H9 (cell line): ENCODE results near the gene ARF1. TPM values are rescaled to one million over a fixed set of nuclear protein-coding genes. Genes with fewer than 3 reads are reported as not detected.

Source experiments
- DNase-seq: peaks from one replicate; pipeline ENCODE4 v3.0.0-alpha.2; 2017
- H2AFZ ChIP-seq: one replicate; pipeline ENCODE4 v1.6.1; 2013; ENCODE audit warnings: mild to moderate bottlenecking, low read length, control low read depth, moderate library complexity
- H2AK5ac ChIP-seq: 2 replicates; pipeline ENCODE4 v1.6.1; 2013; ENCODE audit warnings: low read length, control low read depth, mixed read lengths; ENCODE audit not compliant: insufficient read length
- H2BK120ac ChIP-seq: one replicate; pipeline ENCODE4 v1.6.1; 2013; ENCODE audit warnings: low read depth, mild to moderate bottlenecking, low read length, control low read depth, inconsistent platforms; ENCODE audit not compliant: poor library complexity, severe bottlenecking
- H2BK12ac ChIP-seq: 2 replicates; pipeline ENCODE4 v1.6.1; 2013; ENCODE audit warnings: low read length, control low read depth, mixed read lengths, low read depth; ENCODE audit not compliant: insufficient read length
- H2BK15ac ChIP-seq: 2 replicates; pipeline ENCODE4 v1.6.1; 2013; ENCODE audit warnings: low read depth, low read length, control low read depth
- H2BK20ac ChIP-seq: one replicate; pipeline ENCODE4 v1.6.1; 2013; ENCODE audit warnings: low read depth, mild to moderate bottlenecking, low read length, control low read depth, inconsistent platforms; ENCODE audit not compliant: poor library complexity, severe bottlenecking
- H2BK5ac ChIP-seq: 2 replicates; pipeline ENCODE4 v1.6.1; 2013; ENCODE audit warnings: low read length, control low read depth, mixed read lengths; ENCODE audit not compliant: insufficient read length
- H3K14ac ChIP-seq: 2 replicates; pipeline ENCODE4 v1.6.1; 2013; ENCODE audit warnings: low read length, control low read depth; ENCODE audit not compliant: insufficient read depth
- H3K18ac ChIP-seq: 2 replicates; pipeline ENCODE4 v1.6.1; 2013; ENCODE audit warnings: low read depth, mild to moderate bottlenecking, mixed read lengths, low read length, control low read depth; ENCODE audit not compliant: insufficient read length
- H3K23ac ChIP-seq: 2 replicates; pipeline ENCODE4 v1.6.1; 2013; ENCODE audit warnings: low read length, control low read depth, mixed read lengths, low read depth; ENCODE audit not compliant: insufficient read length
- H3K23me2 ChIP-seq: 2 replicates; pipeline ENCODE4 v1.6.1; 2013; ENCODE audit warnings: low read depth, mild to moderate bottlenecking, mixed read lengths, low read length, control low read depth; ENCODE audit not compliant: insufficient read length, poor library complexity, severe bottlenecking
- H3K27ac ChIP-seq: 2 replicates; pipeline ENCODE4 v1.5.1; 2013; ENCODE audit warnings: low read length, control low read depth, mixed read lengths, low read depth; ENCODE audit not compliant: insufficient read length
- H3K27me3 ChIP-seq: 2 replicates; pipeline ENCODE4 v1.6.1; 2013; ENCODE audit warnings: low read length, control low read depth, inconsistent platforms; ENCODE audit not compliant: insufficient read depth
- H3K4ac ChIP-seq: 2 replicates; pipeline ENCODE4 v1.6.1; 2013; ENCODE audit warnings: low read depth, mild to moderate bottlenecking, control low read depth, inconsistent platforms, low read length, moderate library complexity
- H3K4me1 ChIP-seq: 2 replicates; pipeline ENCODE4 v1.6.1; 2013; ENCODE audit warnings: low read length, control low read depth, inconsistent platforms; ENCODE audit not compliant: insufficient read depth
- H3K4me2 ChIP-seq: 2 replicates; pipeline ENCODE4 v1.6.1; 2013; ENCODE audit warnings: low read length, control low read depth, mixed read lengths; ENCODE audit not compliant: insufficient read length, insufficient read depth
- H3K56ac ChIP-seq: 2 replicates; pipeline ENCODE4 v1.6.1; 2013; ENCODE audit warnings: low read depth, mild to moderate bottlenecking, mixed read lengths, low read length, control low read depth; ENCODE audit not compliant: insufficient read length
- H3K79me1 ChIP-seq: 2 replicates; pipeline ENCODE4 v1.6.1; 2013; ENCODE audit warnings: low read depth, mild to moderate bottlenecking, moderate library complexity, low read length, control low read depth, inconsistent platforms; ENCODE audit not compliant: insufficient read depth, poor library complexity, severe bottlenecking
- H3K79me2 ChIP-seq: 2 replicates; pipeline ENCODE4 v1.6.1; 2013; ENCODE audit warnings: low read length, control low read depth, inconsistent platforms; ENCODE audit not compliant: insufficient read depth
- H3K9ac ChIP-seq: 2 replicates; pipeline ENCODE4 v1.6.1; 2013; ENCODE audit warnings: low read length, control low read depth, mixed read lengths; ENCODE audit not compliant: insufficient read length; ENCODE audit errors: extremely low read depth
- H3K9me3 ChIP-seq: one replicate; pipeline ENCODE4 v1.6.1; 2013; ENCODE audit warnings: low read depth, low read length, inconsistent platforms; ENCODE audit not compliant: control insufficient read depth
- H3T11ph ChIP-seq: one replicate; pipeline ENCODE4 v1.6.1; 2013; ENCODE audit warnings: mild to moderate bottlenecking, low read length, control low read depth, inconsistent platforms
- H4K20me1 ChIP-seq: one replicate; pipeline ENCODE4 v1.6.1; 2013; ENCODE audit not compliant: control insufficient read depth, insufficient read length, insufficient read depth
- H4K5ac ChIP-seq: 2 replicates; pipeline ENCODE4 v1.6.1; 2013; ENCODE audit warnings: low read depth, mild to moderate bottlenecking, mixed read lengths, low read length, control low read depth; ENCODE audit not compliant: insufficient read length
- H4K8ac ChIP-seq: replicated peaks from 2 replicates; pipeline ENCODE4 v1.6.1; 2013; ENCODE audit warnings: low read length, control low read depth, mixed read lengths, low read depth; ENCODE audit not compliant: insufficient read length
- H4K91ac ChIP-seq: 2 replicates; pipeline ENCODE4 v1.6.1; 2013; ENCODE audit warnings: low read depth, mild to moderate bottlenecking, moderate library complexity, mixed read lengths, low read length, control low read depth; ENCODE audit not compliant: insufficient read length
- H3K27ac Mint-ChIP-seq, 3 experiments: 2 replicates in 2 of 3; 3 replicates in 1 of 3; pipeline ENCODE4 v1.8.0; 2020 to 2021; ENCODE audit warnings: mixed read lengths in 3 of 3, mild to moderate bottlenecking in 1 of 3, moderate library complexity in 1 of 3
- H3K27me3 Mint-ChIP-seq: 2 replicates; pipeline ENCODE4 v1.8.0; 2021; ENCODE audit warnings: low read depth, mild to moderate bottlenecking, moderate library complexity, mixed read lengths
- H3K36me3 Mint-ChIP-seq, 3 experiments: 2 replicates in 2 of 3; 3 replicates in 1 of 3; pipeline ENCODE4 v1.8.0; 2020 to 2021; ENCODE audit warnings: low read depth in 3 of 3, mixed read lengths in 3 of 3; ENCODE audit not compliant: insufficient read depth in 1 of 3
- H3K4me1 Mint-ChIP-seq, 2 experiments: 2 replicates each; pipeline ENCODE4 v1.8.0; 2020; ENCODE audit warnings: mixed read lengths in 2 of 2
- H3K4me3 Mint-ChIP-seq, 2 experiments: 2 replicates in 1 of 2; 3 replicates in 1 of 2; pipeline ENCODE4 v1.8.0; 2020 to 2021; ENCODE audit warnings: mild to moderate bottlenecking in 2 of 2, mixed read lengths in 2 of 2, moderate library complexity in 1 of 2
- H3K9me3 Mint-ChIP-seq, 2 experiments: 2 replicates in 1 of 2; 3 replicates in 1 of 2; pipeline ENCODE4 v1.8.0; 2020; ENCODE audit warnings: mild to moderate bottlenecking in 2 of 2, mixed read lengths in 2 of 2, moderate library complexity in 1 of 2
- CTCF ChIP-seq: fragments of 200-600 bp; sonication (generic); conservative IDR thresholded peaks from 3 replicates; pipeline ENCODE4 v1.8.0; 2021; ENCODE audit warnings: antibody characterized with exemption, mild to moderate bottlenecking
- WGBS: extraction: QIAGEN DNeasy Blood & Tissue Kit; methylation state at CpG from one replicate; pipeline ENCODE4 v1.1.7; 2013; ENCODE audit warnings: missing lambda C conversion rate, low lambda C conversion rate, mixed read lengths; ENCODE audit not compliant: insufficient read length; ENCODE audit errors: extremely low coverage; 5-methylcytosine and 5-hydroxymethylcytosine counted together
- total RNA-seq: library from RNA; stranded (reverse); gene quantifications from 2 replicates; pipeline ENCODE4 v1.2.1, GENCODE V29; 2021

ARF1 gene
- total RNA-seq, 1 experiment from 2014 or later, result 258 TPM

GRCh38 chr1:228122921-228123441, 40.5 kb downstream of the ARF1 start:
- WGBS, result no CpG with 5 or more reads among the region's 1 CpG
- H2BK20ac ChIP-seq, result no peak overlapping the region
- no peak for TF ChIP-seq CTCF
- no peak overlapping the region for H3K23ac ChIP-seq
- no peak overlapping the region for H2BK12ac ChIP-seq
- no peak overlapping the region for H3T11ph ChIP-seq
- H3K9me3 ChIP-seq, result no peaks in the 10 kb centered on the region
- DNase-seq, result no peak
- H2BK15ac ChIP-seq, result no peak overlapping the region
- H4K8ac ChIP-seq, result no peak overlapping the region
- H3K27ac ChIP-seq, result no peak overlapping the region
- peaks cover 20 to 23% of the 10 kb centered on the region in 2 experiments for H3K9me3 Mint-ChIP-seq
- H3K79me2 ChIP-seq, result no peaks in the 10 kb centered on the region
- no peak overlapping the region for H4K91ac ChIP-seq
- no peaks in the 10 kb centered on the region for H4K20me1 ChIP-seq
- no peak overlapping the region for H4K5ac ChIP-seq
- H3K4me2 ChIP-seq, result no peak overlapping the region
- H3K23me2 ChIP-seq, result no peaks in the 10 kb centered on the region
- H3K4me1 Mint-ChIP-seq, result 0 out of 4 replicates have a peak, but pooled peaks cover 0 to 3% of the 10 kb centered on the region in 2 experiments
- H2BK5ac ChIP-seq, result no peak overlapping the region
- H3K9ac ChIP-seq, result no peak overlapping the region
- H3K27me3 Mint-ChIP-seq, result peaks cover 64% of the 10 kb centered on the region
- H3K18ac ChIP-seq, result no peak overlapping the region
- H3K79me1 ChIP-seq, result no peaks in the 10 kb centered on the region
- H3K36me3 Mint-ChIP-seq, result peaks cover 2 to 3% (median 2%) of the 10 kb centered on the region in 3 experiments; a peak in 6 of 7 replicates
- H3K4me3 Mint-ChIP-seq, result no peak overlapping the region
- no peak overlapping the region for H2AK5ac ChIP-seq
- H2AFZ ChIP-seq, result no peak overlapping the region
- no peak overlapping the region for H3K14ac ChIP-seq
- no peaks in the 10 kb centered on the region for H3K4me1 ChIP-seq
- H3K27me3 ChIP-seq, result peaks cover 2% of the 10 kb centered on the region; the same call in 1 of the 2 replicates
- no peak overlapping the region for H3K56ac ChIP-seq
- H3K4ac ChIP-seq, result no peak overlapping the region
- no peak overlapping the region for H3K27ac Mint-ChIP-seq
- no peak overlapping the region for H2BK120ac ChIP-seq
